ENCODE data around the gene PYGB.
A peak's percentile ranks its signal among the peaks of the same experiment; 100 is the strongest.

PYGB gene

DNA sequence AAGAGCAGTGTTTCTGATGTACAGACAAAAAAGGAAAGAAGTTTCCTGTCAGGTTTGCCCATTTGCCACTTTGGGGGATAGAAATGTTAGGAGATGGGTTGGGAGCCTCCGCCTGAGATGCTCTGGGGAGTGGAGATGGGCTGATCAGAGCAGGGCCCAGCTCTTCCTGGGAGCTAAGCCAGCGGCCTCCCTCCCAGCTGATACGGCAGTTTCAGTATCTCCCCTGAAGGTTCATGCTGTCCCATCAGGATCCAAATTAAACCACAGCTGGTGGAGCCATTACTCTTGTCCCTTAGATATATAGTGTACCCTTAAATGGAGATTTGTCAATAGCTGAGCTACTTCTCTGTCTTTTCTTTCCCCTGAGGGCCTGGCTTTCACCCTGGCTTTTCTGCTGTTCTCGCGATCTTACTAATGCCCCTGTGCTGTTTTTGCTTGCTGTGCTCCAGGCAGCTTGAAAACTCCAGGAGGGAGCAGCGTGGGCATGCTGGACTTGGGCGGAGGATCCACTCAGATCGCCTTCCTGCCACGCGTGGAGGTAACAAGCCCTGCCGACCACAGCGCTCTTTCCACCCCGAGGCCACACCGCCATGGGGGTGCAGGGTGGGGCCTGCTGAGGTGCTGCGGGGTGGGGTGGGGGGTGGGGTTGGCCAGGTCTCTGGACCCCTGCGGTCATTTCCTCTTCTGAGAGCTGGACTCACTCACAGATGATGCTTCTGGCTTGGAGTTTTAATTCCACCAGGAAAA, 31.5 kb upstream of the PYGB start:
- no peak for DNase-seq (ENCODE audit: low read depth in 2 of 2)

DNA sequence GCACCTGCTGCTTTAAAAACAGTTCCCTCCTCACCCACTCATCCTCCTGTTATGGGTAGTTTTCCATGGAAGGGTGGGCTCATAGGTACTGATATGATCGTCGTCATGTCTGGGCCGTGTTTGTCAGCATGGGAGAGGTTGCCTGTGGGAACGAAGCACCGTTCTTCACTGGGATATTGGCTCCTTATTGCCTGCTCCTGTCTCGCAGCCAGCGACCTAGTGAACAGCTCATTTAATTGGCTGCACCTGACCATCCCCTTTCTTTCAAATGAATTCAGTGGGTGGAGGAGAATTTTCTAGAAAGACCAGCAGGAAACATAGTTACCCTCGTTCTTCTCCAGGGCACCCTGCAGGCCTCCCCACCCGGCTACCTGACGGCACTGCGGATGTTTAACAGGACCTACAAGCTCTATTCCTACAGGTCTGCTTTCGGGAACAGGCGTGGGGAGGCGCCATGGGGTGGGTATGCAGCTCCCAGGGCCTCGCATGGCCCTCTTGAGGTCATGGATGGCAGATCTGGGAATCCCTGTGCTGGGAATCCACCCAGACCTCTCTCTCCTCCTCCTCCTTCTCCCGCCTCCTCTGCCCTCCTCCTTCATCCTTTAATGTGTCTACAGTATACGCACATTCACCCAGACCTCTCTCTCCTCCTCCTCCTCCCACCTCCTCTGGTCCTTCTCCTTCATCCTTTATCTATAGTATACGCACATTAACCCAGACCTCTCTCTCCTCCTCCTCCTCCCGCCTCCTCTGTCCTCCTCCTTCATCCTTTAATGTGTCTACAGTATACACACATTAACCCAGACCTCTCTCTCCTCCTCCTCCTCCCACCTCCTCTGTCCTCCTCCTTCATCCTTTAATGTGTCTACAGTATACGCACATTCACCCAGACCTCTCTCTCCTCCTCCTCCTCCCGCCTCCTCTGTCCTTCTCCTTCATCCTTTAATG, 30.4 kb upstream of the PYGB start:
- no peak for DNase-seq (ENCODE audit: low read depth in 2 of 2)

DNA sequence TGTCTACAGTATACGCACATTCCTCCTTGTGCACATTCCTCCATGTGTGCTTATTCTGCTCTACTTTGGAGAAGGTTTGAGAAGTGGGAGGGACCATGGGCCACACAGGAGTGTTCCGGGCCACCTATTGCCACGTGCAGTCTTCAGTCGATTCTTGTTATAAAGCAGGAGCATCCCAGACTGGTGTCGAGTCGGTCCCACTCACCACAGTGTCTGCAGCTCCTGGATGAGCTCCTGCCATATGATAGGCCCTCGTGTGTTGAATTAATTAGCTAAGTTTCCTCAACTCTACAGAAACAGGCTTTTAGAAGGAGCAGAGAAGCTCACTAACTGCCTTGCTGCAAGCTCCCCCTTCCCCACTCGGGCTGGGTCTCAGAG, 29.8 kb upstream of the PYGB start:
- DNase-seq (ENCODE audit: low read depth in 2 of 2), result no peak

DNA sequence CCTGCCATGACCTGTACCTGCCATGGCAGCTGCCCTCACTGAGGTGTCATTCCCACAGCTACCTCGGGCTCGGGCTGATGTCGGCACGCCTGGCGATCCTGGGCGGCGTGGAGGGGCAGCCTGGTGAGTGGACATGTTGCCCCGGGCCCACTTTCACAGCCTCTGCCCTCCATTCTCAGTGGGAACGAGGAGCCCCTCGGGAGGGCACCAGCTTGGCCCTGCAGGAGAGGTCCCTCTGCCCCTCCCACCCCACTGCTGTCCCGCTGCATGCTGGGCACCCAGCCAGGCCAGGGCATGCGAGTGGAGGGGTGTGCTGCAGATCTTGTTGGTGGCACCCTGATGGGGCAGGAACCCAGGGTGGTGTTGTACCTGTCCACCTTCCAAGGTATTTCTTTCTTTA, 29.4 kb upstream of the PYGB start:
- no peak for DNase-seq (ENCODE audit: low read depth in 2 of 2)

DNA sequence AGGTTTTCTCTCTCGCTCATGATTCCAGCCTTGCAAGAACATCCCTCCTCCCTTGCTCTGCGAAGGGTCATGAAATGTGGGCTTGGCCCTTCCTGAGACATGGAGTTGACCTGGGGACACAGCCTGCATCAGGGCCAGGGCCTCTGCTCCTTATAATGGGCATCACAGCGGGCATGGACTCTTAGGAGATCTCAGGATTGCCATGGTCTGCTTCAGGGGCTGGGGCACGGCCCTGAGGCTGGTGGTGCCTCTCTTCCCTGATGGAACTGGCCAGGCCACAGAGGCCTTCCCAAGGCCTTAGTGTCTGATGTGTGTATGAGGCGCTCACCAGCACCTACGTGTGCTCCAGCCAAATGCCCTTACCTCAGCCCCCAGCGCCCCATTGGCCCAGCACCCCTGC, 28.5 kb upstream of the PYGB start:
- no peak for DNase-seq (ENCODE audit: low read depth in 2 of 2)

DNA sequence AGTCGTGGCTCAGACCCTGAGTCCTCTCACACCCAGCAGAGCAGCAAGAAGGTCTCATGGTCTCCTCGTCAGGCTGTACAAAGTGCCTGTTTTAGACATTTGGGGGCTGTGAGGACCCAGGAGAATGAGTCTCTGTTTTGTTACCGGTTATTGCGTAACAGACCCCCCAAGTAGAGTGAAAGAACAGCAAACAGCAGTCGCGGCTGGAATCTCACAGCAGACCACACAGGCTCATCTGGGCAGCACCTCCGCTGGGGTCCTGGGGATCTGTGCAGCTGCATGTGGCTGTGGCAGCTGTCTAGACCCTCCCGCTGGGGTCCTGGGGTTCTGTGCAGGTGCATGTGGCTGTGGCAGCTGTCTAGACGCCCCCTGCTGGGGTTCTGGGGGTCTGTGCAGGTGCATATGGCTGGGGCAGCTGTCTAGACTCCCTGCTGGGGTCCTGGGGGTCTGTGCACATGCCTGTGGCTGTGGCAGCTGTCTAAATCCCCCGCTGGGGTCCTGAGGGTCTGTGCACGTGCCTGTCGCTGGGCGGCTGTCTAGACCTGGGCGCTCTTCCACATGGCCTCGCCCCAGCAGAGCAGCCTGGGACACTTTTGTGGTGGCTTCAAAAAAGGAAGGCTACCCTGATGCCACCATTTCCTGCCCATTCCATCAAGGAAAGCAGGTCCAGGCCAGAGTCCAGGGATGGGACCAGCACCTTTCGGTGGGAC, 27.7 kb upstream of the PYGB start:
- no peak for DNase-seq (ENCODE audit: low read depth in 2 of 2)

DNA sequence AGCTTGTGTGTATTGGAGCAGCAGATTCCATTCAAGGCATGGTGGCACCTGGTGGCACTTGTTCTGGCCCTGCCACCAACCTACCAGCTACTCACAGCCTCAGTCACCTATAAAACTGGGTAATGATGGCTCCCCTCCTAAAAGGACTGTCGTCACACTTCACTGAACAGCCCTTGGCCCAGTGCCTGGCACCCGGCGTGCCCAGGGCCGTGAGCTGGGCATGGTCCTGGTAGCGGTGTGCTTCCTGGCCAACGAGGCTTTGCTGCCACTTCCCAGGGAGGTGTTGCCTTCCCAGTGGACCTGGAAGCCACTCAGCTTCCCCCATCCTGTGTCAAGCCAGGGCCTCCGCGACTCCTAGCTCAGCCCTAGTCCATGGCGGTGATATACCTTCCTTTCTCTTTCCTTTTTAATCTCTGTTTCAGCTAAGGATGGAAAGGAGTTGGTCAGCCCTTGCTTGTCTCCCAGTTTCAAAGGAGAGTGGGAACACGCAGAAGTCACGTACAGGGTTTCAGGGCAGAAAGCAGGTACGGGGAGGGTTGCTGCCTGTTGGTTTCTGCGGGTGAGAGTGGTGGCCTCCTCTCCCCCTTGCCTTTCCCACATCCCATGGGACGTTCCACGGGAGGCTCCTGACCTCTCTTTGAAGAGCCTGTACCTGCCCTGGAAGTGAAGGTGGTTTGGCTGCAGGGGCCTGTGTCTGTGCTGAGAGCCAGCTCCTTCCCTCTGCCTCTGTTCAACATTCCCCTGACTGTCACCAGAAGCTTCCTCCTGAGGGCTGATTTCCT, 26.9 kb upstream of the PYGB start:
- DNase-seq (ENCODE audit: low read depth in 2 of 2), result no peak

DNA sequence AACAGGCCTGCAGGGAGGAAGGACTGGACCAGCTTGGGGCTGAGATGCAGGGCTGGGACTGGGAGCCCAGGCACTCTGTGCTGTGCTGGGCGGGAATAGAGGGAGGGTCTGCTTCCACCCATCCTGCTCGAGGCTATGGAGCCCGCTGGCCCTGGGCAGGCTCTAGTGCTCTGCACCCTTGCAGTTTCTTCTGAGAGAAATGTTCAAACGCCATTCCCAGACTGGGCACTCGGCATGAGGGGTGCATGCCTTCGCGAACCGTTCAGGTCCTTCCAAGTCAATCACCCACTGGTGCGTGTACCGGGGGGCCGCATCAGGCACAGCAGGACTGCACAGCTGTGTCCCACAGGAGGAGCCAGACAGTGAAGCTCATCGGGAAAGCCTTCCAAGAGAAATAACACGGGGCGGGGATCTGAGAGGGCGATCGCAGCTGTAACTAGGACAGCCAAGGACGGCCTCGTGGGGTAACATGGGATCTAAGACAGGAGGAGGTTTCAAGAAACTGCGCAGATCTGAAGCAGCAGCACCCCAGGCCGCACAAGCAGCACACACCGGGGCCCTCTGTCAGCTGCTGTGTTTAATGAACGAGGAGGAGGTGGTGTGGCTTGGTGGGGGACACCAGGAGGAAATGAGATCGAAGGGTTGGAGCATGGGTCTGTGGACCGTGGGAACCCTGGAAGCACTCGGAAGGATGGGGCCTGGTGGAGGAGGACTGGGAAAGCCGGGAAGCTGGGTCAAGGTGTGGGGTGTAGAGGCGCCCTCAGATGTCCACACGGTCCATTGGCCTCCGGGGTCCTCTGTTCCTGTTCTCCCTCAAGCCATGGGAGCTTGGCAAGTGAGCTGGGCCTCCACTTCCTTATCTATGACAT, 26.1 kb upstream of the PYGB start:
- no peak for DNase-seq (ENCODE audit: low read depth in 2 of 2)

DNA sequence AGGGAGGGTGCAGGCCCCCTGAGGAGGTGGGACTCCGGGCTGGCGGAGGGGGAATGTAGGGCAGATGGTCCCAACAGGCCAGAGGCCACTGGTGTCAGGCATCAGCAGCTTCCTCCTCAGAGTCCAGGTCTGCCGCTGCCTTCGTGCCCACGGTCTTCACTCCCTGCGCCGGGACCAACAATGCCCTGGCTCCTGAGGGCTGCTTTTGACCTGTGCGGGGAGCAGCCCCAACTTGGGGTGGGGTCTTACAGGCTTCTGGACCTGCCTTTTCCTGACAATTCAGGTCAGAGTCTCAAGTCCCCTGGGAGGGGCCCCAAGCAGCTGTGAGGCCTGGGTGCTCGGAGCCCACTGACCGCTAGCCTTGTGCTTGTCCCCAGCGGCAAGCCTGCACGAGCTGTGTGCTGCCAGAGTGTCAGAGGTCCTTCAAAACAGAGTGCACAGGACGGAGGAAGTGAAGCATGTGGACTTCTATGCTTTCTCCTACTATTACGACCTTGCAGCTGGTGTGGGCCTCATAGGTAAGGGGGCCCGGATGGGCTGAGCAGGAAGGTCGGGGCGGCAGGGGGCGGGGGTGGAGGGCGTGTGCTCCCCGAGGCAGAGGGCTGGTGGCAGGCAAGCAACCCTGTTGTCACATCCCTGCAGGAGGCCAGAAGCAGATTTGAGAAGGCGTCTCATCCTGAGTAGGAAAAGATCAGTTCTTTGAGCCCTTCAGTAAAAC, 25.3 kb upstream of the PYGB start:
- no peak for DNase-seq (ENCODE audit: low read depth in 2 of 2)

DNA sequence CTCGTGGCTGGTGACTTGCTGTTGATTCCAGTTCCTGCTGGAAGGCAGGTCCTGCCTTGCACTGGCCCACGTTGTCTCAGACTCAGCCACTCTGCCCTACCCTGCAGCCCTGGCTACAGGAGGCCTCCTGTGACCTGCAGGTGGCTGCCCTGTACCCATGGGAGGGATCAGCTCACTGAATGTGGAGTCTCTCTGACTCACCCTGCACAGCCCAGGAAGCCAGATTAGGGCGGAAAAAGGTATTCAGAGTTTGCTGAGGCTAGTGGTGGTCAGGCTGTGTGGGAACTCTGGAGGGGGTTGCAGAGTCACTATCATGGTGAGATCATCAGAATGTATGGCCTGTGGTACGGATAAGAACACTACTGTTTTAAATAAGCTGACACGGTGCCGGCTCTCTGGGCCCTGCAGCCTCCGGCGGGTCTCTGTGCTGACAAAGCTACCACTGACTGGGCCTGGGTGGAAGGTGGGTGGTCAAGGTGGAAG, 24.7 kb upstream of the PYGB start:
- peak; percentile 64 to 68 for DNase-seq (ENCODE audit: low read depth in 2 of 2)

DNA sequence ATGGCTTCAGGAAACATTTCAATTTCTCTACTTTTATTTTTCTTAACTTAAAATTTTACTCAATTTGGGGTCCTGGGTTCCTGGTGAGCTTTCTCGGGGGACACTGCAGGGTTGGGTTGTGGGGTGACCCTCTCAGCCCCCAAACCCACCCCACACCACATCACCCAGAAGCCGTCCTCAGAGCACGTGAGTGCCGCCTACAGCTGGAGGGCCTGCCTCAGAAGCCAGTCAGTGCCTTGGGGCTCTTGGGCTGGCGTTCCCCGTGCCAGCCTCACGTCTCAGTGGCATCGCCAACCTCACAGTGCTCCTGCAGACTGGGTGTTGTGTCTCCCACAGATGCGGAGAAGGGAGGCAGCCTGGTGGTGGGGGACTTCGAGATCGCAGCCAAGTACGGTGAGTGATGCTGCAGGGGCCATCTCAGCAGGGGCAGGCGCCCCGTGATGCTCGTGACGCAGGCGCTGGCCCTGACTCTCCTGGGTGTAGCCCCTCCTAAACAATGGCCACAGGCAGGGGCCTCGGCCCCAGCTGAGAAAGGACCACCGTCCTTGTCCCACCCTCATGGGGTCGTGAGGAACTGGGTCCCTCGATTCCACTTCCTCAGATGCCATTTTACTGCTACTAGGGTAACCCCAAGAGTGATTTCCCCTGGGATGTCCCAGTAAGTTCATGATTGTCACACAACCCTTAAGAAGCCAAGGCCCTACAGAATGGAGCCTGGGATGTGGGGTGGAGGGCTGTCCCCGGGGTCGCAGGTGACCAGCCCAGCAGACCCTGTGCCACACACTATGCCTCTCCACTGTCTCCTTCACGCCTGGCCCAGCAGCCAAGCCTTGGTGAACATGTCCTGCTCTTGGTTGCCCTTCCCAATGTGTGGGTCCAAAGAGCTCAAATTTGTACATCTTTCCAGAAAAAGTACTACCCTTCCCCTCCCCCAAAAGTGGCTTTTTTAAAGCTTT, 23.8 kb upstream of the PYGB start:
- no peak for DNase-seq (ENCODE audit: low read depth in 2 of 2)

DNA sequence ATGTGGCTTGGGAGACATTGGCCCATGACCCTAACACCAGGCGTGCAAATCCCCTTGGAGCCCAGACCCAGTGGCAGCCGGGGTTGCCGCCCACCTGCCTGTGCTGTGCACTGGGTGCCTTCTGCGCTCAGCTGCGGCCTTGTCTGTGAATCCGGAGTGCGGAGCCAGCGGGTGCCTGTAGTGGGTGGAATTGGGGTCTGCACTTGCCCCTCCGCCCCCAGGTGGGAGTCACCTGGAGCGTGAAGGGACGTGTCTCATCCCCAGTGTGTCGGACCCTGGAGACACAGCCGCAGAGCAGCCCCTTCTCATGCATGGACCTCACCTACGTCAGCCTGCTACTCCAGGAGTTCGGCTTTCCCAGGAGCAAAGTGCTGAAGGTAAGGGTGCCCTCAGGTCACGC, 22.9 kb upstream of the PYGB start:
- DNase-seq (ENCODE audit: low read depth in 2 of 2), result no peak

DNA sequence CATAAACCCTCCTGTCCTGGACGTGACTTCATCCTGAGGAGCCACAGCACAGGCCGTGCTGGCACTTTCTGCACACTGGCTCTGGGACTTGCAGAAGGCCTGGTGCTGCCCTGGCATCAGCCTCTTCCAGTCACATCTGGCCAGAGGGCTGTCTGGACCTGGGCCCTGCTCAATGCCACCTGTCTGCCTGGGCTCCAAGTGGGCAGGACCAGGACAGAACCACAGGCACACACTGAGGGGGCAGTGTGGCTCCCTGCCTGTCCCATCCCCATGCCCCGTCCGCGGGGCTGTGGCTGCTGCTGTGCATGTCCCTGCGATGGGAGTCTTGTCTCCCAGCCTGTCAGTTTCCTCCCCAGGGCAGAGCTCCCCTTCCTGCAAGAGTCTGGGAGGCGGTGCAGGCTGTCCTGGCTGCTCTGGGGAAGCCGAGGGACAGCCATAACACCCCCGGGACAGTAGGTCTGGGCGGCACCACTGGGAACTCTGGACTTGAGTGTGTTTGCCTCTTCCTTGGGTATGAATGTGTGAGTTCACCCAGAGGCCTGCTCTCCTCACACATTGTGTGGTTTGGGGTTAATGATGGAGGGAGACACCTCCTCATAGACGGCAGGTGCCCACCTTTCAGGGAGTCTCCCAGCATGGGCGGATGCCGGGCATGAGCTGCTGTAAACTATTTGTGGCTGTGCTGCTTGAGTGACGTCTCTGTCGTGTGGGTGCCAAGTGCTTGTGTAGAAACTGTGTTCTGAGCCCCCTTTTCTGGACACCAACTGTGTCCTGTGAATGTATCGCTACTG, 22.0 kb upstream of the PYGB start:
- no peak for DNase-seq (ENCODE audit: low read depth in 2 of 2)

DNA sequence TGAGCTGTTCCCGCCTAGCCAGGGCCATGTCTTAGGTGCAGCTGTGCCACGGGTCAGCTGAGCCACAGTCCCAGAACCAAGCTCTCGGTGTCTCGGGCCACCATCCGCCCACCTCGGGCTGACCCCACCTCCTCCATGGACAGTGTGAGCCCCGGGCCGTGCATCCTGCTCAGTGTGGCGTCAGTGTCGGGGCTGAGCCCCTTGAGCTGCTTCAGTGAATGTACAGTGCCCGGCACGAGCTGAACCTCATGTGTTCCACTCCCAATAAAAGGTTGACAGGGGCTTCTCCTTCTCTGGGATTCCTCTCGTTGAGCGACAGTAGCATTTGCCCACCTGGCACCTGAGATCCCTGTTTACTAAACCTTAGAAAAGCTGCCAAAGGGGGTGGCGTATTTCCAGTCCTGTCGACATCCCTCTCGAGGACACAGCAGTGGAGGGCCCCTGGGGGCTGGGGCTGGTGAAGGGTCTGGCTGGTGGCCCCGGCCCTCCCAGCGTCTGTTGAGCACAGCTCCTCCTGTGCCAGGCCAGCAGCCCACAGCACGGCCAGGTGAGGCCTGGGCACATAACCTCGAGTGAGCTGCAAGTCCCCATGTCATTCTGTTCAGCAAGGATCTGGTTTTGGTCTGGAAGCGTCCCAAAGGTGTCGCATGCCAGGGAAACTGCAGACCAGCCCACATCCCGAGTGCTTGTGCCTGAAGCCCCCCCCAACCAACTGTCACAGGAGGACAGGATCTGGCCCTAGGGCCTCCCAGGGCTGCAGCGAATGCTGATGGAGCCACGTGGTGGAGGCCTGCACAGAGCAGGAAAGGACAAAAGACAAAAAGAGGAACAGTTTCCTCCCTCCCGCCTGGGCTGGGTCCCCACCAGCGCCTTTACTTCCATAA, 21.2 kb upstream of the PYGB start:
- DNase-seq (ENCODE audit: low read depth in 2 of 2), result no peak

DNA sequence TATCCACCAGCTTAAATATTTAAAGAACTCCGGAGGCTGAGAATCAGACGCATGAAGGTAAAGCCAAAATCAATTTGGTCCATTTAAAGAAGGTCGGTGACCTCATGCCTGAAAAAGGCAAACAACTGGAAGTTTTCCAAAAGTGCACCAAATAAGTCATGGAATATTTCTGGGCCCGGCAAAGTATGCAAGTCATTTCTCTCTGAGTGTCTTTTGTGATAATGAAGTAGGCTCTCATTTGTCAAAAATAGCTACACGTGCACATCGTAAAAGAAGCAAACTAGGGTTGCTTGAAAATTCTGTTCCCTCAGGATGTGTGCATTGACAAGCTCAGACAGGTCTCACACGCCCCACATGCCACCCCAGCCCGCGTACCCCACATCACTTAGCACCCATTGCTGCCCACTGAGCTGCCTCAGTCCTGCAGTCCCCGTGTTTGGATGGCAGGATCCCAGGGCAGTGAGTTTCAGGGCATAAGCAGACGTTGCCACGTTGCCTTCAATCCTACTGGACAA, 20.5 kb upstream of the PYGB start:
- no peak for DNase-seq (ENCODE audit: low read depth in 2 of 2)

DNA sequence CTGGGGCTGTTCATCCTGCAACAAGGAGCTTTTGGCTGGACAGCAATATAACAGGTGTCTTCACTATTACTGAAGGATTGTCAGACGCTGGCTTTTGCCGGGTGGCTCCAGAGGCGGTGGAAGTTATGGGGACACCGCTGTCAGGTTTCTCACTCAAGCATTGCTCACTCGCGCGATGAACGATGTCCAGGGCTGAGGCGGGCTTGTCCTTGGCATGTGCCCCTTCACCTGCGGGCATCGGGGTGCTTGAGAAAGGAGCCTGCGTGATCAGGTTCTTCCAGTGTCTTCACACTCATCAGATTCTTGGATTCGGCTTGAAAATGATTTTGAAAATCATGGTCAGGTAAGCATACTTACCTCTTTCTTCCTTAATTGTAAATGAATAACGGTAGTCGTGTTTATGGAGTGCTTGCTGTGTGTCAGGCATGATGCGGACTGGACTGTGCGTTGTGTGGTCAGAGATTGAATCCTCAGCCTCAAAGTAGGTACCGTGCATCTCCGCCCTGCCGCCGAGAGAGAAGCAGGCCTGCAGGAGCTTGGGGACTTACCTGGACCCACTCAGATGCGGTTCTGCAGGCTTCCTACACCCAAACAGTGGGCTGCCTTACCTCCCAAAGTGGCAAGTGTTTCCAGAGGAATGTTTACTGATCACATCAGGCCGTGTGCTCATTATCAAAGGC, 18.3 kb upstream of the PYGB start:
- no peak for DNase-seq (ENCODE audit: low read depth in 2 of 2)
